Measurements from ENCODE around the gene CARD11. TPM values are rescaled to one million over a fixed set of nuclear protein-coding genes. Genes with fewer than 3 reads are reported as not detected.

CARD11 gene
- total RNA-seq, 1 donor from 2014 or later, result 5.7 TPM

DNA sequence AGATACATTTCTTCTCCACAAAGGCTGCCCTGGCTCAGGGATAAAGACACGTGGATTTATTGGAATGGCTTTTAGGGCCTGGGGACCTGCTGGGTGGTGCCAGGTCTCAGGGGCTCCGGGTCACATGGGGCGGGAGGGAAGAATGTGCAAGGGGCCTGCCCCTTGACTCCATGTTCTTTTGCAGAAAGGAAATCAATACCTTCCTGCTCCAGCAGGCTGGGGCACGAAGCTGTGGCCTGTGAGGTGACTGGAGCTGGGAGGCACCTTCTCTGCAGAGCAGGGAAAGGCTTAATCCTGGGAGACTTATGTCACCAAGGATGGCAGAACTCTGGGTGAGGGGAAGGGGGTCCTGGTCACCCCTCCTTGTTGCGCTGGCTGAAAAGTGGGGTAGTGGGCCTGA, 157.3 kb downstream of the CARD11 start:
- TF ChIP-seq, protein P1, sequence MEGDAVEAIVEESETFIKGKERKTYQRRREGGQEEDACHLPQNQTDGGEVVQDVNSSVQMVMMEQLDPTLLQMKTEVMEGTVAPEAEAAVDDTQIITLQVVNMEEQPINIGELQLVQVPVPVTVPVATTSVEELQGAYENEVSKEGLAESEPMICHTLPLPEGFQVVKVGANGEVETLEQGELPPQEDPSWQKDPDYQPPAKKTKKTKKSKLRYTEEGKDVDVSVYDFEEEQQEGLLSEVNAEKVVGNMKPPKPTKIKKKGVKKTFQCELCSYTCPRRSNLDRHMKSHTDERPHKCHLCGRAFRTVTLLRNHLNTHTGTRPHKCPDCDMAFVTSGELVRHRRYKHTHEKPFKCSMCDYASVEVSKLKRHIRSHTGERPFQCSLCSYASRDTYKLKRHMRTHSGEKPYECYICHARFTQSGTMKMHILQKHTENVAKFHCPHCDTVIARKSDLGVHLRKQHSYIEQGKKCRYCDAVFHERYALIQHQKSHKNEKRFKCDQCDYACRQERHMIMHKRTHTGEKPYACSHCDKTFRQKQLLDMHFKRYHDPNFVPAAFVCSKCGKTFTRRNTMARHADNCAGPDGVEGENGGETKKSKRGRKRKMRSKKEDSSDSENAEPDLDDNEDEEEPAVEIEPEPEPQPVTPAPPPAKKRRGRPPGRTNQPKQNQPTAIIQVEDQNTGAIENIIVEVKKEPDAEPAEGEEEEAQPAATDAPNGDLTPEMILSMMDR (IDR thresholded peaks at IDR 0.05), result no peak
- DNase-seq (no peak), ATAC-seq (no peak)
- intact Hi-C loops (cut with DNase I), result no loop called here
- H3K27ac ChIP-seq, result no peak overlapping the region
- no peak overlapping the region for H3K4me3 ChIP-seq
- no peaks in the 10 kb centered on the region for H3K9me3 ChIP-seq
- H3K36me3 ChIP-seq, result no peaks in the 10 kb centered on the region
- H3K27me3 ChIP-seq (ENCODE audit: low read depth), result no peaks in the 10 kb centered on the region
- H3K4me1 ChIP-seq, result no peaks in the 10 kb centered on the region

DNA sequence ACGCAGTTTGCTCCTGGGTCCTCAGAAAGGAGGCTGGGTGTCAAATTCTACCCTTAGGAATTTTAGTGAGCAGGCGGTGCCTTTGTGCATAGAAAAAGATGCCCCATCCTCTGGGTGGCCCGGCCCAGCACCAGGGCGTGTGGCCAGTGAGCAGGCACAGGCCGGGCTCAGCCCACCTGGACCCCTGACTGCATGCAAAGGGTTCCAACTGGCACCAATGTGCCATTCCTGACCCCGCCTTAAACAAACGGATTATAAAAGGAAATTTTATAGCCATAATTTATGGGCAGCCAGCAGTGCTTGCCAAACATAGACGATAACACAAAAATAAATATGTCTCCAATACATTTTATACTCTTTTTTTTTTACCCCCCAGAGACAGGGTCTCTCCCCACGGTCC, 159.5 kb downstream of the CARD11 start:
- Histone ChIP-seq H3K36me3 (no peaks in the 10 kb centered on the region), H3K9me3 (no peaks in the 10 kb centered on the region), H3K27me3 (ENCODE audit: low read depth) (no peaks in the 10 kb centered on the region), H3K27ac (no peak overlapping the region), H3K4me1 (no peaks in the 10 kb centered on the region), H3K4me3 (no peak overlapping the region)
- ATAC-seq (no peak), DNase-seq (no peak)
- TF ChIP-seq, protein P1 (IDR thresholded peaks at IDR 0.05), result no peak
- intact Hi-C loops (cut with DNase I), result no loop called here

DNA sequence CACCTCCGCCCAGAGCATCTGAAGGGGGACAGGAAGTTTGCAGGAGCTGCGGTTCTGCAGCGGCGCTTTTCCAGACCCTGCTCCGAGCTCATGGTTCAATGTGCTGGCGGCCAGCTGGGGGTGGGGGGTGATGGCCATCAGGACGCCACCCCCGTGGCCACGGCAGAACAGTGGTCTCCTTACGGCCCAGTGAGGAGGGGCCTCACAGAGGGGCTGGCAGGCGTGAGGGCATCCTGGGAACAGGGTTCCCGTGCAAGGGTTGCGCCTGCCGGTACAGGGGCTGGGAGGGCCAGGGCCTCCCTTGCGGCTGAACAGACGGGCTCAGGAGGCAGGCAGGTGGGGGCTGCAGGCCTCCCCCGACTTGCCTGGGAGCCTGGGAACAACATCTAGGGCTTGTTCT, 160.6 kb downstream of the CARD11 start:
- DNase-seq, result no peak
- Histone ChIP-seq H3K4me1 (no peaks in the 10 kb centered on the region), H3K36me3 (no peaks in the 10 kb centered on the region), H3K9me3 (no peaks in the 10 kb centered on the region), H3K27ac (no peak overlapping the region), H3K27me3 (ENCODE audit: low read depth) (no peaks in the 10 kb centered on the region), H3K4me3 (no peak overlapping the region)
- no peak for ATAC-seq
- TF ChIP-seq, protein P1 (IDR thresholded peaks at IDR 0.05), result no peak
- intact Hi-C loops (cut with DNase I), result no loop called here

DNA sequence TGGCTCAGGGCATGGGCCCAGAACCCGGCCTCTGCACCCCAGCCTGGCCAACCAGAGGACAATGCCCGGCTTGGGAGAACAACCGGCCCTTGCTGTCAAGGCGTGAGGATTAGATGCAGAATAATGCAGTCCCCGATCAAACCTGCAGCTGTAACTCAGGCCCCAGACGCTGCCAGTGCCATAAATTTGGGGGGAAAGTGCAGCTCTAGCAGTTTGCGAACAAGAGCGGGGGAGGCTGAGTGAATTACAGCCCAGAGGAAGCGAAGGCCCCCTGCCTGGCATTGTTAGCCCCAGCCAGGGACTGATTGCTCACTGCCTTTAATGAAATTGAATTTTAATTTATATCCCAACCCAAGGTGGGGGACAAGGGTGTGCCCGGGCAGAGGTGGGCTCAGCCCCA, 161.6 kb downstream of the CARD11 start:
- intact Hi-C loops (cut with DNase I), result no loop called here
- TF ChIP-seq, protein P1 (IDR thresholded peaks at IDR 0.05), result no peak
- H3K9me3 ChIP-seq, result no peaks in the 10 kb centered on the region
- ATAC-seq (no peak), DNase-seq (no peak)
- H3K36me3 ChIP-seq, result no peaks in the 10 kb centered on the region
- no peak overlapping the region for H3K27ac ChIP-seq
- no peak overlapping the region for H3K4me3 ChIP-seq
- no peaks in the 10 kb centered on the region for H3K4me1 ChIP-seq
- H3K27me3 ChIP-seq (ENCODE audit: low read depth), result no peaks in the 10 kb centered on the region

DNA sequence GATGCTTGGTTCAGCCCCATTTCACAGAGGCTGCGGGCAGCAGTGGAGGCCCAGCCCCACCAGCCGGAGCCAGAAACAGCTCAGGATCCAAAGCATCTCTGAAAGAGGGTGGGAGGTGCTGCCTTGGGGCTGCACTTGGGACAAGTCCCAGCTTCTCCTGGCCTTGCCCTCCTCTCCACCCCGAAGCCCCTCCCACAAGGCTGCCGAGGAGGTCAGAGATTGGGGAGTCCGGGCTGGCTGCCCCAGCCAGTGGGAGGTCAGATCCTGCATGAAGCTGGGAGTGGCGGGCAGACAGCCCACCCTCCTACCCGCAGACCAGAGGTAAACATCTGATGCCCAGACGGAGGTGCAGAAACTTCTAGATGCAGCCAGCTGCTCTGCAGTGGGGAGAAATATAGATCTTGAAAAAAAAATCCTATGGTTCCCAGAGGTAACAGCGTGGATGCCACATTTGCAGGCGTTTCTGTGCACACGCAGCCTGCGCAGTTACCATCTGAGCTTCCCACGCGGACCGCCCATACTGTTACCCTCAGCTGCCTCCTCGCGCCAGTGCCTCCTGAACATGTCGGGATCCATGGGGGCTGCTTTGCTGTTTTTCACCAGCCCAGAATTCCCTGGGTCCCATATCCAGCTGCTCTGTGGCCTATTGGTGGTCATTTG, 162.7 kb downstream of the CARD11 start:
- Histone ChIP-seq H3K4me3 (no peak overlapping the region), H3K27ac (no peak overlapping the region), H3K36me3 (no peaks in the 10 kb centered on the region), H3K9me3 (no peaks in the 10 kb centered on the region), H3K4me1 (no peaks in the 10 kb centered on the region), H3K27me3 (ENCODE audit: low read depth) (no peaks in the 10 kb centered on the region)
- intact Hi-C loops (cut with DNase I), result no loop called here
- TF ChIP-seq, protein P1 (IDR thresholded peaks at IDR 0.05), result no peak
- DNase-seq (no peak), ATAC-seq (no peak)
